ENCODE results near the gene LYPD6.

DNA sequence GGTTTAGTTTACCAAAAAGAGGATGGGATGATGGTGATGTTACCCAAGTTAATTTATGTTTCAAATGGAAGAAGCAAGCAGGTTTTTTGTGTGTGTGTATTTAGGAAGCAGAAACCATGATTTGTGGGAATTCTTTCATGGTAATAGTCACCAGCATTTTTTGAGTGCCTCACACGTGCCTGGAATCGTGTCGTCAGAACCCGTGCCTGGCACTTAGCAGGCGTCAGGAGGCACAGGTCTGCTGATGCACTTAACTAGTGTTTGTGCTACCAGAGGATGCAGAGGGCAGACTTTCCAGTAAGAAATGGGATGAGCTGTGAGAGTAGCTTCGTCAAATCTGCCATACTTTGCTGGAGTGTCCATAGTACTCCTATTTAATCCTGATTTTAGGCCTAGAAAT lies 41.1 kb downstream of the LYPD6 start:
- no peak for TF ChIP-seq NFRKB (IDR thresholded peaks at IDR 0.05)
- TF ChIP-seq CTBP1 (IDR thresholded peaks at IDR 0.05; ENCODE audit: borderline replicate concordance), result no peak

Data from HEK293T (cell line).